WTC11 (cell line): Measurements from ENCODE around the gene DGKG.

Source experiments
- ARID4B ChIP-seq: sonication (generic); formaldehyde crosslinking; IDR thresholded peaks from 2 replicates; pipeline ENCODE4 v1.8.0; 2023; ENCODE audit warnings: missing genetic modification reagents, mild to moderate bottlenecking, borderline replicate concordance
- CTCF ChIP-seq: fragments of 200-600 bp; IDR thresholded peaks from 2 replicates; pipeline ENCODE4 v1.8.0; 2022; ENCODE audit warnings: antibody characterized with exemption
- ERG ChIP-seq: fragments of 250-450 bp; sonication (Bioruptor Pico); IDR thresholded peaks from 2 replicates; pipeline ENCODE4 v1.8.0; 2021; ENCODE audit warnings: mild to moderate bottlenecking
- ETV6 ChIP-seq: sonication (generic); formaldehyde crosslinking; IDR thresholded peaks from 2 replicates; pipeline ENCODE4 v1.8.1; 2022; ENCODE audit warnings: mild to moderate bottlenecking, missing genetic modification reagents
- FOXK1 ChIP-seq: sonication (generic); formaldehyde crosslinking; IDR thresholded peaks from 2 replicates; pipeline ENCODE4 v1.8.0; 2022; ENCODE audit warnings: mild to moderate bottlenecking, moderate library complexity, missing genetic modification reagents
- NFE2L1 ChIP-seq: sonication (generic); formaldehyde crosslinking; IDR thresholded peaks from 2 replicates; pipeline ENCODE4 v1.8.1; 2023; ENCODE audit warnings: missing genetic modification reagents
- STAT6 ChIP-seq: sonication (generic); formaldehyde crosslinking; conservative IDR thresholded peaks from 2 replicates; pipeline ENCODE4 v1.8.1; 2023; ENCODE audit warnings: mild to moderate bottlenecking, low read depth, missing genetic modification reagents, moderate library complexity
- USF2 ChIP-seq: sonication (generic); formaldehyde crosslinking; IDR thresholded peaks from 2 replicates; pipeline ENCODE4 v1.8.1; 2023; ENCODE audit warnings: mild to moderate bottlenecking, missing genetic modification reagents, moderate library complexity
- ZNF121 ChIP-seq: sonication (generic); formaldehyde crosslinking; IDR thresholded peaks from 2 replicates; pipeline ENCODE4 v1.8.0; 2023; ENCODE audit warnings: missing genetic modification reagents

- TF ChIP-seq CTCF (no peak), ARID4B (CRISPR knock-in tag) (no peak), ETV6 (CRISPR knock-in tag) (no peak), ZNF121 (CRISPR knock-in tag) (no peak), ERG (CRISPR knock-in tag) (no peak), STAT6 (no peak), USF2 (CRISPR knock-in tag) (no peak), FOXK1 (CRISPR knock-in tag) (no peak), NFE2L1 (CRISPR knock-in tag) (no peak)
Observed at GRCh38 chr3:186100398-186100797, 261.6 kb downstream of the DGKG start.
